Testis (tissue), 3 donors: ENCODE results near the gene GLG1. TPM values are rescaled to one million over a fixed set of nuclear protein-coding genes. Genes with fewer than 3 reads are reported as not detected.
"Not testable (repeated sequence)": the region's sequence is repeated elsewhere in the genome, so short reads cannot be mapped to it uniquely, and the experiment has no call there.

Source experiments
- DNase-seq: peaks from one replicate; pipeline ENCODE4 v3.0.0-alpha.2; 2019
- H3K27ac ChIP-seq, 2 donors: fragments of 200-600 bp; sonication (generic); one replicate each; pipeline ENCODE4 v1.5.1; 2019
- H3K27me3 ChIP-seq: fragments of 200-600 bp; sonication (generic); one replicate; pipeline ENCODE4 v1.5.1; 2019
- H3K36me3 ChIP-seq: fragments of 200-600 bp; sonication (generic); one replicate; pipeline ENCODE4 v1.5.1; 2017; ENCODE audit warnings: low read depth; ENCODE audit errors: missing control alignments
- H3K4me1 ChIP-seq: fragments of 200-600 bp; sonication (generic); one replicate; pipeline ENCODE4 v1.5.1; 2019
- H3K4me3 ChIP-seq, 2 donors: fragments of 200-600 bp; sonication (generic); one replicate each; pipeline ENCODE4 v1.5.1; 2017 to 2019
- H3K9me3 ChIP-seq: fragments of 200-600 bp; sonication (generic); one replicate; pipeline ENCODE4 v1.5.1; 2017
- WGBS, 2 donors: methylation state at CpG; one replicate each; pipeline ENCODE4 v1.1.5; 2018; 5-methylcytosine and 5-hydroxymethylcytosine counted together
- intact Hi-C: fragments of 100-400 bp; cut with DNase I; formaldehyde crosslinking; loops from one replicate; pipeline ENCODE4 v1.15.1; 2023; ENCODE audit warnings: low total_unique reads
- polyA plus RNA-seq: library from polyadenylated mRNA; stranded (reverse); fragments of 350-450 nt; fragmentation: Illumina TruSeq; extraction: RNeasy Lipid Tissue Mini Kit (QIAGEN cat#74804); gene quantifications from one replicate; pipeline ENCODE4 v1.2.3, GENCODE V29; 2014; ENCODE audit warnings: low read depth, low replicate concordance; ENCODE audit not compliant: insufficient read depth
- small RNA-seq, 2 donors: library from RNA; depleted of rRNA; stranded (forward); fragments of <200 nt; gene quantifications; one replicate each; pipeline ENCODE3, GENCODE V24; 2016
- total RNA-seq, 2 donors: library from RNA; depleted of rRNA; stranded (reverse); fragments of >200 nt; gene quantifications; one replicate each; pipeline ENCODE4 v1.2.3, GENCODE V29; 2016

GLG1 gene
- total and polyA plus RNA-seq, 3 donors from 2014 or later: 151 to 268 (median 206) TPM

- Histone ChIP-seq H3K4me3 (peak overlapping the region; percentile 47 to 56), H3K27ac (peak overlapping the region; percentile 59 to 79)
- intact Hi-C loops, H3K9me3 ChIP-seq, H3K27me3 ChIP-seq, H3K36me3 ChIP-seq, H3K4me1 ChIP-seq: not testable (repeated sequence)
- DNase-seq: peak; percentile 38
- 12% methylated on average over 17 of the region's 23 CpGs; no CpG with 5 or more reads in 1 of the 2 donors for WGBS, 2 donors
Measured at GRCh38 chr16:74407362-74407705, 199.6 kb downstream of the GLG1 start.

GRCh38 chr16:74406600-74407361 is 200.1 kb downstream of the GLG1 start:
- H3K4me1 ChIP-seq, H3K36me3 ChIP-seq, H3K9me3 ChIP-seq, intact Hi-C loops, H3K27me3 ChIP-seq: not testable (repeated sequence)
- Histone ChIP-seq H3K27ac (peak overlapping the region; percentile 59 to 79), H3K4me3 (peak overlapping the region; percentile 47 to 56)
- DNase-seq: peak; percentile 35
- WGBS, 2 donors: no CpG with 5 or more reads among the region's 71 CpGs

GRCh38 chr16:74404148-74404933 is 202.6 kb downstream of the GLG1 start:
- H3K4me1 ChIP-seq, H3K27me3 ChIP-seq, H3K27ac ChIP-seq, DNase-seq, H3K9me3 ChIP-seq, H3K36me3 ChIP-seq, intact Hi-C loops, H3K4me3 ChIP-seq: not testable (repeated sequence)
- 80 to 92% methylated on average over 5 to 9 of the region's 14 CpGs for WGBS, 2 donors

GRCh38 chr16:74400238-74400637 is 206.7 kb downstream of the GLG1 start:
- 95 to 98% methylated on average over 3 of the region's 4 CpGs for WGBS, 2 donors
- H3K27ac ChIP-seq, H3K27me3 ChIP-seq, H3K9me3 ChIP-seq, DNase-seq, H3K36me3 ChIP-seq, H3K4me3 ChIP-seq, intact Hi-C loops: not testable (repeated sequence)
- H3K4me1 ChIP-seq: peaks cover 30% of the 10 kb centered on the region

GRCh38 chr16:74398212-74398895 is 208.6 kb downstream of the GLG1 start:
- DNase-seq: peak; percentile 65

More at GRCh38 chr16:74398212-74398895, 208.6 kb downstream of the GLG1 start:
- WGBS, 2 donors: 51 to 54% methylated on average over 7 to 13 of the region's 15 CpGs
- intact Hi-C loops, H3K27me3 ChIP-seq, H3K9me3 ChIP-seq, H3K4me3 ChIP-seq, H3K36me3 ChIP-seq: not testable (repeated sequence)
- Histone ChIP-seq H3K4me1 (peaks cover 30% of the 10 kb centered on the region), H3K27ac (peak overlapping the region; percentile 42 to 59)

Small RNA genes lying within 50 kb of the gene (small RNA-seq; reads per million reads assigned to genes)
- 0 reads per million in 2 donors for gene RF00019
- gene RNU6-237P: 0 reads per million in 2 donors

Other genes with a start within 250 kb of the GLG1 start
- 10 to 100 TPM; 18.5 to 56.1 TPM for gene NPIPB15, start 230.8 kb downstream of the GLG1 start, total RNA-seq
- gene NPIPB15, start 230.8 kb downstream of the GLG1 start, polyA plus RNA-seq: 74.1 TPM
- gene CLEC18B, start 185.6 kb downstream of the GLG1 start, total RNA-seq: 10 to 100 TPM; 16.4 to 42.8 TPM
- 13.7 TPM for gene CLEC18B, start 185.6 kb downstream of the GLG1 start, polyA plus RNA-seq
- 100 to 1,000 TPM in 1 of 2 donors, 10 to 100 TPM in 1; 66.8 to 100 TPM for gene RFWD3, start 59.8 kb upstream of the GLG1 start, total RNA-seq
- gene RFWD3, start 59.8 kb upstream of the GLG1 start, polyA plus RNA-seq: 57.2 TPM
- gene MLKL, start 93.7 kb upstream of the GLG1 start, total RNA-seq: 1 to 10 TPM; 3.5 to 4.5 TPM
- 4.8 TPM for gene MLKL, start 93.7 kb upstream of the GLG1 start, polyA plus RNA-seq
- 1 to 10 TPM; 3.0 to 5.9 TPM for gene FA2H, start 167.7 kb upstream of the GLG1 start, total RNA-seq
- 7.8 TPM for gene FA2H, start 167.7 kb upstream of the GLG1 start, polyA plus RNA-seq